B cell (primary cell): ENCODE data around the gene HDAC9.

Experiments used
- CTCF ChIP-seq: fragments of 200-600 bp; IDR thresholded peaks from one replicate; pipeline ENCODE4 v1.8.0; 2022; ENCODE audit warnings: antibody characterized with exemption, mild to moderate bottlenecking
- EZH2 ChIP-seq: IDR thresholded peaks from 2 replicates; pipeline ENCODE4 v1.6.1; 2012; ENCODE audit warnings: borderline replicate concordance, low read depth, mild to moderate bottlenecking, moderate library complexity, low read length; ENCODE audit not compliant: insufficient read depth, poor library complexity, severe bottlenecking

GRCh38 chr7:19020062-19020461 is 524.5 kb downstream of the HDAC9 start:
- TF ChIP-seq CTCF: no peak
- no peak for TF ChIP-seq EZH2
